ENCODE results near the gene PGP.

The PGP gene

DNA sequence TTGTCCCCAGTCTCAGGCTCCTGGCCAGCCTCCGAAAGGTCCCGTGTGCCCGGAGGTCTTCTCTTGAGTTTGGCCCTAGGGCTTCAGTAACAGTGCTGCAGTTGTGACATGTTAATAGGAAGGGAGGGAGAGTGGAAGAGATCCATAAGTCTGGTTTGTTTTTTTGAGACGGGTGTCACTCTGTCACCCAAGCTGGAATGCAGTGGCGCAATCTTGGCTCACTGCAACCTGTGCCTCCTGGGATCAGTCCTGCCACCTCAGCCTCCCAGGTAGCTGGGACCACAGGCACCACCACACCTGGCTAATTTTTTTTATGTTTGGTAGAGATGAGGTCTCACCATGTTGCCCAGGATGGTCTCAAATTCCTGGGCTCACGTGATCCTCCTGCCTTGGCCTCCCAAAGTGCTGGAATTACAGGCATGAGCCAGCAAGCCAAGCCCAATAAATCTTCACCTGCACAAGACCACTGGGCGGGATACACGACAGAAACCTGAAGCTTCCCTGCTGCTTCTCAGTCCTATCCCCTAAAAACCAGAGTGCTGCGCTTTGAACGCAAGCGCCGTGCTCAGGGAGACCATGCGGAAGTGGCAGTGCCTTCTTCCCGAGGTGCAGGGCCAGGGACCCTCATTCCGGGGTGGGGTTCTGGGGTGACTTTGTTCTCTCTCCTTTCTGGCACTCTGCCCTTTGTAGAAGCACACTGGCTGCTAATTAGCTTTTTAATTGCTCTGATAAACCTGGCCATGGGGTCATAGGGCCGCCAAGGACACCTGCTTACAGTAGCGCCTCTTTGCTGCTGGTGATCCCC, 48.2 kb downstream of the PGP start:
- H3K4me1 Mint-ChIP-seq, result peaks cover 4% of the 10 kb centered on the region
- H3K9me3 Mint-ChIP-seq, result no peaks in the 10 kb centered on the region
- no peak for DNase-seq (ENCODE audit: low spot score in 2 of 2)
- H3K4me3 Mint-ChIP-seq, result no peak overlapping the region
- H3K27me3 Mint-ChIP-seq, result no peaks in the 10 kb centered on the region
- peak overlapping the region; percentile 78 for H3K27ac Mint-ChIP-seq (ENCODE audit: low read depth)
- ATAC-seq (replicated peaks; ENCODE audit: extremely low read depth, poor library complexity, severe bottlenecking), result no peak
- H3K36me3 Mint-ChIP-seq (ENCODE audit: insufficient read depth), result no peaks in the 10 kb centered on the region

DNA sequence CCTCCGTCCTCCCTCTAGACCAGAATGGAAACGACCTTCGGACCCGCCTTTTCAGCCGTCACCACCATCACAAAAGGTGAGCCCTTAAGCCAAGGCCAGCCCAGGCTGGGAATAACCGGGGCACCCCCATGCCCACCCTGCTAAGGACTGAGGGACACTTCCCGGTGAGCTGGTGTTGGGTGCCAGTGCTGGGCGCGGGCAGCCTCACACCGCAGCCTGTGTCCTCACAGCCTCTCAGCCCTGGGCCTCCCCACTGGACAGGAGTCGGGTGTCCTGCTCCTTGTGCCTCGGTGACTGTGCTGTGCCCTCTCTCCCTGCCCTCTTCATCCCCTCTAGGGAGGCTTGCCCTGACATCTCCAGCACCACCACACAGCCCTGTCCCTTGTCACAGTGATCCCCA, 48.8 kb downstream of the PGP start:
- no peaks in the 10 kb centered on the region for H3K27me3 Mint-ChIP-seq
- no peak for ATAC-seq (replicated peaks; ENCODE audit: extremely low read depth, poor library complexity, severe bottlenecking)
- DNase-seq (ENCODE audit: low spot score in 2 of 2), result no peak
- peak overlapping the region; percentile 78 for H3K27ac Mint-ChIP-seq (ENCODE audit: low read depth)
- no peaks in the 10 kb centered on the region for H3K36me3 Mint-ChIP-seq (ENCODE audit: insufficient read depth)
- H3K4me1 Mint-ChIP-seq, result peaks cover 4% of the 10 kb centered on the region
- H3K9me3 Mint-ChIP-seq, result no peaks in the 10 kb centered on the region
- no peak overlapping the region for H3K4me3 Mint-ChIP-seq

DNA sequence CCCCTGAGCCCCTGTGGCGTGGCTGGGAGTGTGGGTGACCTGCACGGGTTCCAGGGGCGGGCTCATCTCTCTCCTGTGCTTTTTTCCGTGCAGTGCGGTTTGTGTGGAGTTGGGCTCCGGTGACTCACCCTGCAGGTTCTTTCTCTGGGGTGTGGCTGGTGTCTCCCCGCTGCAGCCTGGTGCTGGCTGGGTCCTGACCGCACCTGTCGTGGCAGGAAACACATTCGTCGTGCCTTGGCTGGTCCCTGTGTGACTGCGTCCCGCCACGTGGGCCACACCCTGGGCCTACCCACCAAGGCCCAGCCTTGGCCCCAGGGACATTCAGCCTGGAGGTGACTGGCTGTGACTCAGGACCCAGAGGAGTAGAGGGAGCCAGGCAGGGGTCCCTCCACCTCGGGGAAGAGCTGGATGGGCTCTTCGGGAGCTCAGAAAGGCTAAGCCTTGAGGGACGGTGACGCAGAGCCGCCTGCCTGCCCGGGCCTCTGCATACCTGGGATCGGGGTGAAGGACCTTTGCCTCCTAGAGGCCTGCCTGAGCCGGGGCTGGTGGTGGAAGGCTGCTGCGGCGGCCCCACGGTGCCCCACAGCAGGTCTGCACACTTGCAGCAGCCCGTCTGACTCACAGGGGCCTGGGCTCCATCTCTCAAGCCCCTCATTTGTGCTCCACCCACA, 51.3 kb downstream of the PGP start:
- peaks cover 5% of the 10 kb centered on the region for H3K4me1 Mint-ChIP-seq
- H3K27ac Mint-ChIP-seq (ENCODE audit: low read depth), result no peak overlapping the region
- DNase-seq (ENCODE audit: low spot score in 2 of 2) (no peak), ATAC-seq (replicated peaks; ENCODE audit: extremely low read depth, poor library complexity, severe bottlenecking) (no peak)
- no peaks in the 10 kb centered on the region for H3K27me3 Mint-ChIP-seq
- no peaks in the 10 kb centered on the region for H3K9me3 Mint-ChIP-seq
- peak overlapping the region; percentile 47 for H3K4me3 Mint-ChIP-seq
- no peaks in the 10 kb centered on the region for H3K36me3 Mint-ChIP-seq (ENCODE audit: insufficient read depth)

DNA sequence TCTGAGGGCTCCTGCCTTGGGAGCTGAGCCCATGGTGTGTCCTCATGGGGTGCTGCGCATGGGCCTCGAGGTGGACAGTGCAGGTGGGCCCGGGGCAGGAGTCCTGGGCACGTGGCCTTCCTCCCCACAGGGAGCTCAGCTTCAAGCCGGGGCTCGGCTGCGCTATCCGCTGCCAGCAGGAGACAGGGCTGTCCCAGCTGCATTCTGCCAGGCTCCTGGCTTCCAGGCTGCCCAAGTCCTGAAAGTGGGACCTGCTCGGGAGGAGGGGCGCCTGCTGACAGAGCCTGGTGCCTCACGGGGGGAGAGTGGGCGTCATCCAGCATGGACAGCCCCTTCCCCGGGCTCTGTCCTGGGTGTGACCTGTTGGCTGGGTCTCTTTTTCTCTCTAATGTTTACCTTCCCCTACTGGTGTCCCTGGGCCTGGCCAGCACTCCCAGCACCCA, 51.9 kb downstream of the PGP start:
- no peaks in the 10 kb centered on the region for H3K27me3 Mint-ChIP-seq
- H3K36me3 Mint-ChIP-seq (ENCODE audit: insufficient read depth), result no peaks in the 10 kb centered on the region
- DNase-seq (ENCODE audit: low spot score in 2 of 2) (no peak), ATAC-seq (replicated peaks; ENCODE audit: extremely low read depth, poor library complexity, severe bottlenecking) (no peak)
- no peaks in the 10 kb centered on the region for H3K9me3 Mint-ChIP-seq
- H3K27ac Mint-ChIP-seq (ENCODE audit: low read depth), result no peak overlapping the region
- H3K4me3 Mint-ChIP-seq, result no peak overlapping the region
- peaks cover 11% of the 10 kb centered on the region for H3K4me1 Mint-ChIP-seq

DNA sequence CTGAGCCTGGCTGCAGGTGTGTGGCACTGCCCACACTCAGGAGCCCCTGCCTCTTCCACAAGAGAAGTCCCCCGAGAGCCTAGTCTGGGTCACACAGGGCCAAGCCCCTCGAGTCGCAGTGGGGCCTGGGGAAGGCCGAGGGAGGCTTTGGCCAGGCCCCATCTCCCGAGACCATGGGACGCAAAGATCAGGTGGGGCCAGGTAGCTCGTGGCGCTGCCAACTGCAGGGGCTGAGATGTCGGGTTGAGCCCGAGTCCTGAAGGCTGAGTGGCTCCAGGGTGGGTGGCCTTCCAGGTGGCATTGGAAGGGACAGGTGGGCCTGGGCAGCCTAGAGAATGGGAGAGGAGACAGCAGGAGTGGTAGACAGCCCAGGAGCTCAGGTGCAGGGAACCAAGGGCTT, 52.7 kb downstream of the PGP start:
- no peak for ATAC-seq (replicated peaks; ENCODE audit: extremely low read depth, poor library complexity, severe bottlenecking)
- Mint-ChIP-seq H3K27ac (ENCODE audit: low read depth) (no peak overlapping the region), H3K36me3 (ENCODE audit: insufficient read depth) (no peaks in the 10 kb centered on the region), H3K4me3 (no peak overlapping the region), H3K4me1 (peaks cover 19% of the 10 kb centered on the region), H3K27me3 (no peaks in the 10 kb centered on the region), H3K9me3 (no peaks in the 10 kb centered on the region)
- DNase-seq (ENCODE audit: low spot score in 2 of 2), result no peak
